ENCODE measurements around the gene MLXIP. TPM values are rescaled to one million over a fixed set of nuclear protein-coding genes. Genes with fewer than 3 reads are reported as not detected.

MLXIP gene
- total and polyA plus RNA-seq, 9 of the 15 experiments (the other 6 are each of a cell fraction or from before 2014, with no cell fraction given) = 2.2 to 66.3 (median 18.1) TPM

GRCh38 chr12:122123051-122123760 is 44.6 kb downstream of the MLXIP start (continued):
- TF ChIP-seq OTX1 (CRISPR knock-in tag; IDR thresholded peaks at IDR 0.05) = no peak
- TF ChIP-seq NUFIP1 (IDR thresholded peaks at IDR 0.05; ENCODE audit: partially characterized antibody) = no peak
- TF ChIP-seq HDGF (IDR thresholded peaks at IDR 0.05) = no peak
- TF ChIP-seq KAT8 (IDR thresholded peaks at IDR 0.05; ENCODE audit: low read depth) = no peak
- TF ChIP-seq, protein P1, sequence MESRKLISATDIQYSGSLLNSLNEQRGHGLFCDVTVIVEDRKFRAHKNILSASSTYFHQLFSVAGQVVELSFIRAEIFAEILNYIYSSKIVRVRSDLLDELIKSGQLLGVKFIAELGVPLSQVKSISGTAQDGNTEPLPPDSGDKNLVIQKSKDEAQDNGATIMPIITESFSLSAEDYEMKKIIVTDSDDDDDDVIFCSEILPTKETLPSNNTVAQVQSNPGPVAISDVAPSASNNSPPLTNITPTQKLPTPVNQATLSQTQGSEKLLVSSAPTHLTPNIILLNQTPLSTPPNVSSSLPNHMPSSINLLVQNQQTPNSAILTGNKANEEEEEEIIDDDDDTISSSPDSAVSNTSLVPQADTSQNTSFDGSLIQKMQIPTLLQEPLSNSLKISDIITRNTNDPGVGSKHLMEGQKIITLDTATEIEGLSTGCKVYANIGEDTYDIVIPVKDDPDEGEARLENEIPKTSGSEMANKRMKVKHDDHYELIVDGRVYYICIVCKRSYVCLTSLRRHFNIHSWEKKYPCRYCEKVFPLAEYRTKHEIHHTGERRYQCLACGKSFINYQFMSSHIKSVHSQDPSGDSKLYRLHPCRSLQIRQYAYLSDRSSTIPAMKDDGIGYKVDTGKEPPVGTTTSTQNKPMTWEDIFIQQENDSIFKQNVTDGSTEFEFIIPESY (CRISPR knock-in tag; IDR thresholded peaks at IDR 0.05) = no peak
- TF ChIP-seq ELK3 (CRISPR knock-in tag; IDR thresholded peaks at IDR 0.05) = no peak
- TF ChIP-seq, protein P2, sequence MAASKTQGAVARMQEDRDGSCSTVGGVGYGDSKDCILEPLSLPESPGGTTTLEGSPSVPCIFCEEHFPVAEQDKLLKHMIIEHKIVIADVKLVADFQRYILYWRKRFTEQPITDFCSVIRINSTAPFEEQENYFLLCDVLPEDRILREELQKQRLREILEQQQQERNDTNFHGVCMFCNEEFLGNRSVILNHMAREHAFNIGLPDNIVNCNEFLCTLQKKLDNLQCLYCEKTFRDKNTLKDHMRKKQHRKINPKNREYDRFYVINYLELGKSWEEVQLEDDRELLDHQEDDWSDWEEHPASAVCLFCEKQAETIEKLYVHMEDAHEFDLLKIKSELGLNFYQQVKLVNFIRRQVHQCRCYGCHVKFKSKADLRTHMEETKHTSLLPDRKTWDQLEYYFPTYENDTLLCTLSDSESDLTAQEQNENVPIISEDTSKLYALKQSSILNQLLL (CRISPR knock-in tag; IDR thresholded peaks at IDR 0.05; ENCODE audit: borderline replicate concordance) = no peak
- TF ChIP-seq TAF9B (IDR thresholded peaks at IDR 0.05; ENCODE audit: partially characterized antibody) = no peak
- TF ChIP-seq SRSF3 (IDR thresholded peaks at IDR 0.05; ENCODE audit: insufficient read depth, low read length) = no peak
- 0 out of 2 replicates have a peak, but pooled peaks have one; percentile 15 for TF ChIP-seq KLF13 (tag; IDR thresholded peaks at IDR 0.05; ENCODE audit: borderline replicate concordance, low read depth)
- TF ChIP-seq HMG20B (CRISPR knock-in tag; IDR thresholded peaks at IDR 0.05) = no peak
- no peak for TF ChIP-seq CREB1 (IDR thresholded peaks at IDR 0.05)
- 0 out of 2 replicates have a peak, but pooled peaks have one; percentile 26 for TF ChIP-seq CREB1 (CRISPR knock-in tag; IDR thresholded peaks at IDR 0.05)
- TF ChIP-seq, protein P3, sequence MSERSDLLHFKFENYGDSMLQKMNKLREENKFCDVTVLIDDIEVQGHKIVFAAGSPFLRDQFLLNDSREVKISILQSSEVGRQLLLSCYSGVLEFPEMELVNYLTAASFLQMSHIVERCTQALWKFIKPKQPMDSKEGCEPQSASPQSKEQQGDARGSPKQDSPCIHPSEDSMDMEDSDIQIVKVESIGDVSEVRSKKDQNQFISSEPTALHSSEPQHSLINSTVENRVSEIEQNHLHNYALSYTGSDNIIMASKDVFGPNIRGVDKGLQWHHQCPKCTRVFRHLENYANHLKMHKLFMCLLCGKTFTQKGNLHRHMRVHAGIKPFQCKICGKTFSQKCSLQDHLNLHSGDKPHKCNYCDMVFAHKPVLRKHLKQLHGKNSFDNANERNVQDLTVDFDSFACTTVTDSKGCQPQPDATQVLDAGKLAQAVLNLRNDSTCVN (CRISPR knock-in tag; IDR thresholded peaks at IDR 0.05) = no peak
- TF ChIP-seq ZNF165 (CRISPR knock-in tag; IDR thresholded peaks at IDR 0.05; ENCODE audit: borderline replicate concordance) = no peak
- TF ChIP-seq EP400 (IDR thresholded peaks at IDR 0.05) = no peak
- TF ChIP-seq, protein P4, sequence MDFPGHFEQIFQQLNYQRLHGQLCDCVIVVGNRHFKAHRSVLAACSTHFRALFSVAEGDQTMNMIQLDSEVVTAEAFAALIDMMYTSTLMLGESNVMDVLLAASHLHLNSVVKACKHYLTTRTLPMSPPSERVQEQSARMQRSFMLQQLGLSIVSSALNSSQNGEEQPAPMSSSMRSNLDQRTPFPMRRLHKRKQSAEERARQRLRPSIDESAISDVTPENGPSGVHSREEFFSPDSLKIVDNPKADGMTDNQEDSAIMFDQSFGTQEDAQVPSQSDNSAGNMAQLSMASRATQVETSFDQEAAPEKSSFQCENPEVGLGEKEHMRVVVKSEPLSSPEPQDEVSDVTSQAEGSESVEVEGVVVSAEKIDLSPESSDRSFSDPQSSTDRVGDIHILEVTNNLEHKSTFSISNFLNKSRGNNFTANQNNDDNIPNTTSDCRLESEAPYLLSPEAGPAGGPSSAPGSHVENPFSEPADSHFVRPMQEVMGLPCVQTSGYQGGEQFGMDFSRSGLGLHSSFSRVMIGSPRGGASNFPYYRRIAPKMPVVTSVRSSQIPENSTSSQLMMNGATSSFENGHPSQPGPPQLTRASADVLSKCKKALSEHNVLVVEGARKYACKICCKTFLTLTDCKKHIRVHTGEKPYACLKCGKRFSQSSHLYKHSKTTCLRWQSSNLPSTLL (IDR thresholded peaks at IDR 0.05) = no peak
- peak; percentile 82 to 85 (median 85) for TF ChIP-seq CTCF (IDR thresholded peaks at IDR 0.05 in 2 of 3, conservative IDR thresholded peaks at IDR 0.05 in 1 of 3; ENCODE audit: insufficient read depth in 2 of 3, low read depth in 1 of 3, low read length in 3 of 3)
- TF ChIP-seq ZNF274 (IDR thresholded peaks at IDR 0.05; ENCODE audit: borderline replicate concordance, low read depth, low read length) = no peak

All from K562 (cell line).